Upper lobe of right lung (tissue), 1 donor: Measurements from ENCODE around the gene A3GALT2. TPM values are rescaled to one million over a fixed set of nuclear protein-coding genes. Genes with fewer than 3 reads are reported as not detected.

Source experiments
- ATAC-seq: fragments of 200-7000 bp; cut with Tn5 transposase; one replicate; pipeline ENCODE4 v1.9.1; 2020; ENCODE audit warnings: mild to moderate bottlenecking, moderate library complexity
- DNase-seq: peaks from one replicate; pipeline ENCODE4 v3.0.0-alpha.2; 2020
- H3K27ac ChIP-seq: fragments of 200-600 bp; one replicate; pipeline ENCODE4 v1.8.0; 2022
- H3K27me3 ChIP-seq: fragments of 200-600 bp; one replicate; pipeline ENCODE4 v1.8.0; 2022; ENCODE audit warnings: mild to moderate bottlenecking
- H3K36me3 ChIP-seq: fragments of 200-600 bp; one replicate; pipeline ENCODE4 v1.8.0; 2022
- H3K4me1 ChIP-seq: fragments of 200-600 bp; one replicate; pipeline ENCODE4 v1.8.0; 2022
- H3K4me3 ChIP-seq: fragments of 200-600 bp; one replicate; pipeline ENCODE4 v1.8.0; 2022; ENCODE audit warnings: mild to moderate bottlenecking
- H3K9me3 ChIP-seq: fragments of 200-600 bp; one replicate; pipeline ENCODE4 v1.8.0; 2022
- intact Hi-C: fragments of 100-400 bp; cut with DNase I; formaldehyde crosslinking; loops from one replicate; pipeline ENCODE4 v1.11.0; 2022
- total RNA-seq: library from RNA; stranded (reverse); fragmentation: NEBNext Ultra II Directional; extraction: Animal tissue kit (Norgen Biotek cat#: 25700); gene quantifications from one replicate; pipeline ENCODE4 v1.2.1, GENCODE V29; 2021
- TF ChIP-seq, protein P1 (sequence below): fragments of 200-600 bp; IDR thresholded peaks from one replicate; pipeline ENCODE4 v1.8.0; 2022; ENCODE audit warnings: antibody characterized with exemption
- donor health status: DM: no; HTN: yes; CAD: no; lungs with severe emphysema.

The A3GALT2 gene
- total RNA-seq, 1 donor from 2014 or later = not detected

DNA sequence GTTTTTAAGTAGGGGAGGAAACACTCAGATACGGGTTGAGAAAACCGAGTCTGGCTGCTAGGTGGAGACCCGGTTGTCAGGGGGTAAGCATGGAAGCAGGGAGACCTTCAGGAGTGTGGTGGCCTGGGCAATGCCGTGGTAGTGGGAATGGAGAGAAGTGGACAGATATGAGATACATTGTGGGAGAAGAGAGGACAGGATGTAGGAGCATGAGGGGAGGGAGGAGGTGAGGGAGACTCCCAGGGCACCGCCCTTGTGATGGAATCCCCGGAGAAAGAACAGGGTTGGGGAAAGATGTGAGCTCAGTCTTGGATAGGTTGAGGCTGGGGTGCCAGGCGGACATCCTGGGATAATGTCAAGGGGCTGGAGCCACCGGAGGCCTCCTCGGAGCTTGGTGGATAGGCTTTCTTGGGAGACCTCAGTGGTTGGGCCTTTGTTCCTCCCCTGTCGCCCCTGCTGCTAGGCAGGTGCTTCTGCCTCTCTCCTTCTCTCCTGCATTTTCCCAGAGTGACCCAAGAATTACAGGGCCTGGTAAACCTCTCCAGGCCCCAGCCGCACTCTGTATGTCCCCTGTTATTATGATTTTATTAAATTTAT is 43.3 kb downstream of the A3GALT2 start:
- H3K9me3 ChIP-seq = no peaks in the 10 kb centered on the region
- DNase-seq = peak; percentile 52
- H3K4me3 ChIP-seq = no peak overlapping the region
- no peak overlapping the region for H3K27ac ChIP-seq
- H3K36me3 ChIP-seq = peaks cover 55% of the 10 kb centered on the region
- ATAC-seq = no peak
- no peaks in the 10 kb centered on the region for H3K27me3 ChIP-seq
- TF ChIP-seq, protein P1, sequence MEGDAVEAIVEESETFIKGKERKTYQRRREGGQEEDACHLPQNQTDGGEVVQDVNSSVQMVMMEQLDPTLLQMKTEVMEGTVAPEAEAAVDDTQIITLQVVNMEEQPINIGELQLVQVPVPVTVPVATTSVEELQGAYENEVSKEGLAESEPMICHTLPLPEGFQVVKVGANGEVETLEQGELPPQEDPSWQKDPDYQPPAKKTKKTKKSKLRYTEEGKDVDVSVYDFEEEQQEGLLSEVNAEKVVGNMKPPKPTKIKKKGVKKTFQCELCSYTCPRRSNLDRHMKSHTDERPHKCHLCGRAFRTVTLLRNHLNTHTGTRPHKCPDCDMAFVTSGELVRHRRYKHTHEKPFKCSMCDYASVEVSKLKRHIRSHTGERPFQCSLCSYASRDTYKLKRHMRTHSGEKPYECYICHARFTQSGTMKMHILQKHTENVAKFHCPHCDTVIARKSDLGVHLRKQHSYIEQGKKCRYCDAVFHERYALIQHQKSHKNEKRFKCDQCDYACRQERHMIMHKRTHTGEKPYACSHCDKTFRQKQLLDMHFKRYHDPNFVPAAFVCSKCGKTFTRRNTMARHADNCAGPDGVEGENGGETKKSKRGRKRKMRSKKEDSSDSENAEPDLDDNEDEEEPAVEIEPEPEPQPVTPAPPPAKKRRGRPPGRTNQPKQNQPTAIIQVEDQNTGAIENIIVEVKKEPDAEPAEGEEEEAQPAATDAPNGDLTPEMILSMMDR = no peak
- no peaks in the 10 kb centered on the region for H3K4me1 ChIP-seq
- intact Hi-C loops = no loop called here

DNA sequence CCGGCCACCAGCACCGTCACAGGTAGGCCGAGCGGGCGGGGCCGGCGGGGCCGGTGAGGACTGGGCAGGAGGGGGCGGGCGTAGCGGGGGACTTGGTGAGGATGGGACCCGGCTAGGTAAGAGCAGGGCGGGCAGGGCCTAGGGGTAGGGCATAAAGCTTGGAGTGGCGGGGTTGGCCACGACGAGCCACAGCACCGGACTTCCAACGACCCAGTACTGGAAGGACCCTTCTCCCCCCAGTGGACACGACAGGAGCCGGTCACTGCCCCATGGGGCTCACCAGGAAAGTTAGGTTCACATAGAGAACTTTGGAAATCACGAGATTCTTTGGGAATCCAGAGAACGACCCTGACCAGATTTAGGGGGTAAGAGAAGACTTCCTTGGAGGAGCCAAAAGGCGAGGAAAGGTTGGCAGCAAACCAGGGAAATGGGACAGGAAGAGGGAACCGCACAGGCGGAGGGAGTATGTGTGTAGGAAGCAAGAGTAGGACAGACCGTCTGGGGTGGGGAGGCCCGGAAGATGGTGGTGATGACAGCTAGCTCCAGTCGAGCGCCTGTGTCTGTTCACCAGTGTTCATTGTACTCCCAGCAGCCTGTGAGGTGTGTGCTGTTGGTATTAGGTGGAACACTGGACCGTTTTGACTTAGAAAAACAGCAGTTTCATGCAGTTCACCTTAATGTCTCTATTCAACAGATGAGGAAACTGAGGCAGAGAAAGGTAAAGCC is 44.2 kb downstream of the A3GALT2 start:
- ATAC-seq (no peak), DNase-seq (peak; percentile 49)
- Histone ChIP-seq H3K27me3 (no peaks in the 10 kb centered on the region), H3K27ac (no peak overlapping the region), H3K36me3 (peaks cover 47% of the 10 kb centered on the region), H3K9me3 (no peaks in the 10 kb centered on the region), H3K4me3 (no peak overlapping the region), H3K4me1 (no peaks in the 10 kb centered on the region)
- TF ChIP-seq, protein P1 = no peak
- intact Hi-C loops = no loop called here

DNA sequence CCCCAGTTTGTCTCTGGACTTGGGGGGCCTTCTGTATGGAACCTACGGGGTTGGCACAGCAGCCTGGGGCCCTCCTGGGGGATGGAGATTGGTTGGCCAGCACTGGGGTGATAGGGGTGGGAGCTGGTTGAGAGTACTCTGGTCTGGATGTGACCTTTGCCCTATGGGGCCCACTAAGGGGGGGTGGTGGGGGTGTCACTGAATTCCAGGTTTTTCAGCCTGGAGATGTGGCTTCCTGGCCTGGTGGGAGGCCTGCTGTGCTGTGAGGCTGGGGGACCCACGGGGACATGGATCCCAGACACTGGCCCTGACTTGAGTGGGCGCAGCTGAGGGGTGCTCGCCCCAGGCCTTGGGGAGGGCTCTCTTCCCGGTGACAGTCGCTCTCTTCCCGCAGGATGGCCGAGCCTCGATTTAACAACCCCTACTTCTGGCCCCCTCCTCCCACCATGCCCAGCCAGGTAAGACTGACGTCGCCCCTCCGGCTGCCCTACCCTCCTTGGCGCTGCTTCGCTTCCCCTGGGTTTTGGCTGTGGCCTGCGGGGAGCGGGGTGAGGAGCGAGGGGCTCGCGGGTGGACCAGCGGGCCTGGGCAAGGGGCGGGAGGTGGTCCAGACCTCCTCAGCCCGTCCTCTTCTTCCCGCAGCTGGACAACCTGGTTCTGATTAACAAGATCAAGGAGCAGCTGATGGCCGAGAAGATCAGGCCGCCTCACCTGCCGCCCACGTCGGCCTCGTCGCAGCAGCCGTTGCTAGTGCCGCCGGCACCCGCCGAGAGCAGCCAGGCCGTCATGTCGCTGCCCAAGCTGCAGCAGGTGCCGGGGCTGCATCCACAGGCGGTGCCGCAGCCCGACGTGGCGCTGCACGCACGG is 45.0 kb downstream of the A3GALT2 start:
- Histone ChIP-seq H3K4me3 (no peak overlapping the region), H3K36me3 (peaks cover 39% of the 10 kb centered on the region), H3K9me3 (no peaks in the 10 kb centered on the region), H3K4me1 (no peaks in the 10 kb centered on the region), H3K27ac (no peak overlapping the region), H3K27me3 (no peaks in the 10 kb centered on the region)
- intact Hi-C loops = no loop called here
- no peak for ATAC-seq
- DNase-seq = peak; percentile 51
- TF ChIP-seq, protein P1 = no peak

DNA sequence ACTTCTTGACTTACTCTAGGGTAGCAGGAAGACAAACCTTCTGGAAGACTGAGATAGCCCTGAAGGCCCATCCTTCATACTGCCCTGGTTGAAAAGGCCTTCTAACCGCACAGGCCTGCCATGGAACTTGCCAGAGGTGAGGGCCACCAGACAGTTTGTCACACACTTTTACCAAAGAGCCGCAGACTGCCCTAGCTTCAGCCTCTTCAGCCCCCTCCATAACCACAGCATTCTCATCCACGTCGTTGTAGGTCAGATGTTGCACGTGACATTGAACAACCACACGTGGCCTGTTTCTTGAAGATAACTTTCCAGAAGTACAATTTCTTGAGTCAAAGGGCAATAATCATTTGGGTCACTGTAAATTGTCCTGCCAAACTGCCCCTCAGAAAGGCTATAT is 45.7 kb downstream of the A3GALT2 start:
- Histone ChIP-seq H3K4me1 (no peaks in the 10 kb centered on the region), H3K4me3 (no peak overlapping the region), H3K9me3 (no peaks in the 10 kb centered on the region), H3K27me3 (no peaks in the 10 kb centered on the region), H3K36me3 (peaks cover 35% of the 10 kb centered on the region), H3K27ac (no peak overlapping the region)
- intact Hi-C loops = no loop called here
- ATAC-seq (no peak), DNase-seq (peak; percentile 13)
- TF ChIP-seq, protein P1 = no peak

DNA sequence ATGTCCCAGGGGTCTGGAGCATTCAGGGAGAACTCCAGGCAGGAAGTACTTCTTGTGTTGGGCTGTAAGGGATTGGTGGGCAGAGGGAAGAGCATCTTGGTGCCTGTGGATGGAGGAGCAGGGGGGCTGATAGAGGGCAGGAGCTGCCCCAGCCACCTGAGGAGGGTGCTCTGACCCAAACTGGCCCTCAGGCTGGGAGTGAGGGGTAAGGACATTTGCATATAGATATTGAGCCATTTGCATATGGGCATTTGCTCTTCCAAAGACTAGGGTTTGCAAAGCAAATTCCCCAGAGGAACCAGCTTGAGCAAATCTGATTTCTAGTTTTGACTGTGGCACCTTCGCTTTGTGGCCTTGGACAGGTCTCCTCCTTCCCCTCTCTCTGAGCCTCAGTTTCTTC is 46.5 kb downstream of the A3GALT2 start:
- intact Hi-C loops = no loop called here
- TF ChIP-seq, protein P1 = no peak
- Histone ChIP-seq H3K27me3 (no peaks in the 10 kb centered on the region), H3K9me3 (no peaks in the 10 kb centered on the region), H3K36me3 (peaks cover 28% of the 10 kb centered on the region), H3K4me3 (no peak overlapping the region), H3K27ac (no peak overlapping the region), H3K4me1 (no peaks in the 10 kb centered on the region)
- no peak for ATAC-seq
- DNase-seq = peak; percentile 2
